ENCODE results near the gene NPPA. TPM values are rescaled to one million over a fixed set of nuclear protein-coding genes. Genes with fewer than 3 reads are reported as not detected.

The NPPA gene
- total RNA-seq, 1 donor from 2014 or later, result not detected

- no peak for TF ChIP-seq CTCF (IDR thresholded peaks at IDR 0.05; ENCODE audit: insufficient read depth, low read length, poor library complexity, severe bottlenecking)
- peaks cover 3% of the 10 kb centered on the region for H3K36me3 ChIP-seq (ENCODE audit: control insufficient read depth, insufficient read depth, low read length)
- no peaks in the 10 kb centered on the region for H3K27me3 ChIP-seq (ENCODE audit: control insufficient read depth, insufficient read depth, low read length)
- no peak for DNase-seq (ENCODE audit: low read depth)
- no peak overlapping the region for H3K4me3 ChIP-seq (ENCODE audit: low read depth, low read length)
Measured at GRCh38 chr1:11796036-11796828, 51.4 kb downstream of the NPPA start.

Other genes with a start within 250 kb of the NPPA start
- 0.55 and 3.0 TPM in 2 replicates for gene FBXO2, start 193.4 kb downstream of the NPPA start, total RNA-seq
- 14.4 and 23.6 TPM in 2 replicates for gene FBXO44, start 192.9 kb downstream of the NPPA start, total RNA-seq
- 14.0 and 14.1 TPM in 2 replicates for gene FBXO6, start 183.6 kb downstream of the NPPA start, total RNA-seq
- gene MAD2L2, start 166.6 kb downstream of the NPPA start, total RNA-seq, result 89.5 and 96.6 TPM in 2 replicates
- 2.8 and 4.5 TPM in 2 replicates for gene DRAXIN, start 156.1 kb downstream of the NPPA start, total RNA-seq
- 76.7 and 89.8 TPM in 2 replicates for gene AGTRAP, start 111.6 kb downstream of the NPPA start, total RNA-seq
- not detected in 2 replicates for gene C1orf167, start 85.6 kb downstream of the NPPA start, total RNA-seq
- 23.1 and 26.6 TPM in 2 replicates for gene MTHFR, start 41.8 kb downstream of the NPPA start, total RNA-seq
- 17.6 and 17.7 TPM in 2 replicates for gene CLCN6, start 41.6 kb downstream of the NPPA start, total RNA-seq
- gene NPPB, start 11.2 kb upstream of the NPPA start, total RNA-seq, result 2.5 and 5.4 TPM in 2 replicates
- gene KIAA2013, start 78.6 kb upstream of the NPPA start, total RNA-seq, result 97.2 and 108 TPM in 2 replicates
- gene PLOD1, start 86.9 kb upstream of the NPPA start, total RNA-seq, result 85.7 and 104 TPM in 2 replicates
- 73.5 and 78.2 TPM in 2 replicates for gene MFN2, start 132.7 kb upstream of the NPPA start, total RNA-seq
- 67.4 and 69.9 TPM in 2 replicates for gene MIIP, start 171.7 kb upstream of the NPPA start, total RNA-seq
- 0.21 and 1.2 TPM in 2 replicates for gene TNFRSF8, start 215.5 kb upstream of the NPPA start, total RNA-seq

Measured in kidney epithelial cell (primary cell).